Liver (tissue), 9 donors: ENCODE data around the gene DCX. TPM values are rescaled to one million over a fixed set of nuclear protein-coding genes. Genes with fewer than 3 reads are reported as not detected.

ENCODE experiments used
- DNase-seq: peaks from one replicate; pipeline ENCODE4 v3.0.0-alpha.2; 2017; ENCODE audit warnings: low spot score
- H3K27ac ChIP-seq, 2 donors: one replicate each; pipeline ENCODE4 v1.7.0; 2013; ENCODE audit warnings: inconsistent platforms in 2 of 2, low read length in 2 of 2, control low read depth in 1 of 2, low read depth in 1 of 2, mild to moderate bottlenecking in 1 of 2
- H3K27me3 ChIP-seq, 4 donors: one replicate each; pipeline versions ENCODE4 v1.6.1 to v1.7.0; 2013; ENCODE audit warnings: low read length in 3 of 4, inconsistent platforms in 1 of 4, mild to moderate bottlenecking in 1 of 4, moderate library complexity in 1 of 4; ENCODE audit not compliant: control insufficient read depth in 4 of 4, insufficient read depth in 4 of 4
- H3K36me3 ChIP-seq, 4 donors: one replicate each; pipeline versions ENCODE4 v1.6.1 to v1.7.0; 2013; ENCODE audit warnings: low read length in 3 of 4, mild to moderate bottlenecking in 3 of 4, low read depth in 1 of 4, moderate library complexity in 1 of 4; ENCODE audit not compliant: control insufficient read depth in 4 of 4, insufficient read depth in 3 of 4
- H3K4me1 ChIP-seq, 4 donors: one replicate each; pipeline versions ENCODE4 v1.6.1 to v1.7.0; 2013; ENCODE audit warnings: low read length in 3 of 4, mild to moderate bottlenecking in 3 of 4, moderate library complexity in 1 of 4; ENCODE audit not compliant: control insufficient read depth in 4 of 4, insufficient read depth in 4 of 4
- H3K4me3 ChIP-seq, 3 donors: one replicate each; pipeline versions ENCODE4 v1.6.1 to v1.7.0; 2013; ENCODE audit warnings: low read length in 3 of 3, control low read depth in 1 of 3, low read depth in 1 of 3, mild to moderate bottlenecking in 1 of 3
- H3K9ac ChIP-seq, 2 donors: one replicate each; pipeline ENCODE4 v1.7.0; 2013; ENCODE audit warnings: low read length in 2 of 2, mild to moderate bottlenecking in 2 of 2, moderate library complexity in 2 of 2, control low read depth in 1 of 2, low read depth in 1 of 2
- H3K9me3 ChIP-seq, 4 donors: one replicate each; pipeline versions ENCODE4 v1.6.1 to v1.7.0; 2013; ENCODE audit warnings: low read length in 3 of 4; ENCODE audit not compliant: control insufficient read depth in 4 of 4
- EGR1 ChIP-seq, 2 donors: IDR thresholded peaks; 2 replicates each; pipeline ENCODE4 v1.6.1; 2016 to 2018; ENCODE audit warnings: antibody characterized with exemption in 2 of 2, low read depth in 2 of 2
- FOXA1 ChIP-seq: IDR thresholded peaks from 2 replicates; pipeline ENCODE4 v1.6.1; 2016; ENCODE audit warnings: antibody characterized with exemption
- FOXA2 ChIP-seq: IDR thresholded peaks from 2 replicates; pipeline ENCODE4 v1.6.1; 2016; ENCODE audit warnings: antibody characterized with exemption
- GABPA ChIP-seq, 2 donors: IDR thresholded peaks in 1 of 2; conservative IDR thresholded peaks in 1 of 2; 2 replicates each; pipeline ENCODE4 v1.6.1; 2016; ENCODE audit warnings: antibody characterized with exemption in 2 of 2, mild to moderate bottlenecking in 1 of 2, moderate library complexity in 1 of 2
- HNF4A ChIP-seq, 2 donors: conservative IDR thresholded peaks; 2 replicates each; pipeline ENCODE4 v1.6.1; 2016; ENCODE audit warnings: antibody characterized with exemption in 2 of 2, mild to moderate bottlenecking in 2 of 2
- HNF4G ChIP-seq: IDR thresholded peaks from 2 replicates; pipeline ENCODE4 v1.6.1; 2016; ENCODE audit warnings: antibody characterized with exemption
- JUND ChIP-seq, 2 donors: IDR thresholded peaks; 2 replicates each; pipeline ENCODE4 v1.6.1; 2016; ENCODE audit warnings: antibody characterized with exemption in 2 of 2
- NR2F2 ChIP-seq: IDR thresholded peaks from 2 replicates; pipeline ENCODE4 v1.6.1; 2016; ENCODE audit warnings: antibody characterized with exemption
- RAD21 ChIP-seq, 2 donors: IDR thresholded peaks; 2 replicates each; pipeline ENCODE4 v1.6.1; 2016; ENCODE audit warnings: antibody characterized with exemption in 2 of 2, mild to moderate bottlenecking in 2 of 2
- RXRA ChIP-seq, 2 donors: IDR thresholded peaks; 2 replicates each; pipeline ENCODE4 v1.6.1; 2017 to 2018; ENCODE audit warnings: antibody characterized with exemption in 2 of 2, mild to moderate bottlenecking in 1 of 2
- SP1 ChIP-seq: IDR thresholded peaks from 2 replicates; pipeline ENCODE4 v1.6.1; 2018; ENCODE audit warnings: antibody characterized with exemption, mild to moderate bottlenecking
- TAF1 ChIP-seq: conservative IDR thresholded peaks from 2 replicates; pipeline ENCODE4 v1.6.1; 2016; ENCODE audit warnings: antibody characterized with exemption, mild to moderate bottlenecking
- YY1 ChIP-seq: IDR thresholded peaks from 2 replicates; pipeline ENCODE4 v1.6.1; 2016; ENCODE audit warnings: antibody characterized with exemption, mild to moderate bottlenecking
- WGBS: extraction: QIAGEN DNeasy Blood & Tissue Kit; methylation state at CpG from one replicate; pipeline ENCODE4 v1.1.7; 2013; 5-methylcytosine and 5-hydroxymethylcytosine counted together
- polyA plus RNA-seq, 2 donors: library from polyadenylated mRNA; stranded (reverse) in 1 of 2; unstranded in 1 of 2; fragments of 200-250 nt in 1 of 2; fragments of >200 nt in 1 of 2; fragmentation: Nextera tagmentation in 1 of 2; extraction: Ambion mirVana in 1 of 2; gene quantifications; one replicate each; pipeline versions ENCODE4 v1.2.1 to v1.2.3, GENCODE V29; 2013 to 2015
- total RNA-seq, 2 donors: library from RNA; depleted of rRNA; stranded (reverse); fragments of >200 nt; gene quantifications; one replicate each; pipeline ENCODE4 v1.2.3, GENCODE V29; 2014
- TF ChIP-seq, protein P1 (sequence below): fragments of 150-350 bp; IDR thresholded peaks from 2 replicates; pipeline ENCODE4 v1.5.1; 2017; ENCODE audit warnings: improper control_type of control experiment, low read depth, low read length; ENCODE audit not compliant: missing input control
- TF ChIP-seq, protein P2 (sequence below): IDR thresholded peaks from 2 replicates; pipeline ENCODE4 v1.6.1; 2016; ENCODE audit warnings: antibody characterized with exemption
- TF ChIP-seq, protein P3 (sequence below): IDR thresholded peaks from 2 replicates; pipeline ENCODE4 v1.6.1; 2016; ENCODE audit warnings: antibody characterized with exemption
- TF ChIP-seq, protein P4 (sequence below): IDR thresholded peaks from 2 replicates; pipeline ENCODE4 v1.6.1; 2016; ENCODE audit warnings: antibody characterized with exemption
- TF ChIP-seq, protein P5 (sequence below): IDR thresholded peaks from 2 replicates; pipeline ENCODE4 v1.6.1; 2016; ENCODE audit warnings: antibody characterized with exemption, mild to moderate bottlenecking
- donor health status: healthy.
- donor health status: healthy.
- donor health status: healthy.
- donor health status: healthy.
- donor health status: healthy.

DCX gene
- total and polyA plus RNA-seq, 4 donors, result 0.01 TPM; not detected in 3

DNA sequence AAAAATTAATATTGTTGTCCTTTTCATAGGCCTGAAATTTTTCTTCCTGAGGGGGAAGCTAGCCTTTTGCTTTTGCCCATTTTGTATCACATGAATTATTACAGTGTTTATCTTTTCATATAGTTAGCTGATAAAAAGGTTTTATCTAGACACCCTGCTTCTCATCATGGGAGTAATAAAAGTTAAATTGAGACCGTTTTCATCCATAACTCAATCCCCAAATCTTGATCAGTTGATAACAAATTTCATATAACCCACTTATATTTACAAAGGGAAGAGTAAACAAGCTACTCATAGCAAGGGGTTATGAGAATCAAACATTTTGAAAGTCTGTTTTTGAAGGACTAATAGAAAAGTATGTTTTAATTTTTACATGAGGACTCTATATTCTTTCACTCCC is 23.5 kb upstream of the DCX start:
- Histone ChIP-seq H3K9ac (no peak overlapping the region), H3K27me3 (no peaks in the 10 kb centered on the region), H3K9me3 (no peaks in the 10 kb centered on the region), H3K36me3 (no peaks in the 10 kb centered on the region), H3K4me1 (no peaks in the 10 kb centered on the region), H3K27ac (no peak overlapping the region), H3K4me3 (no peak overlapping the region)
- no peak for TF ChIP-seq EGR1 (IDR thresholded peaks at IDR 0.05; ENCODE audit: low read depth in 2 of 2)
- TF ChIP-seq, protein P1, sequence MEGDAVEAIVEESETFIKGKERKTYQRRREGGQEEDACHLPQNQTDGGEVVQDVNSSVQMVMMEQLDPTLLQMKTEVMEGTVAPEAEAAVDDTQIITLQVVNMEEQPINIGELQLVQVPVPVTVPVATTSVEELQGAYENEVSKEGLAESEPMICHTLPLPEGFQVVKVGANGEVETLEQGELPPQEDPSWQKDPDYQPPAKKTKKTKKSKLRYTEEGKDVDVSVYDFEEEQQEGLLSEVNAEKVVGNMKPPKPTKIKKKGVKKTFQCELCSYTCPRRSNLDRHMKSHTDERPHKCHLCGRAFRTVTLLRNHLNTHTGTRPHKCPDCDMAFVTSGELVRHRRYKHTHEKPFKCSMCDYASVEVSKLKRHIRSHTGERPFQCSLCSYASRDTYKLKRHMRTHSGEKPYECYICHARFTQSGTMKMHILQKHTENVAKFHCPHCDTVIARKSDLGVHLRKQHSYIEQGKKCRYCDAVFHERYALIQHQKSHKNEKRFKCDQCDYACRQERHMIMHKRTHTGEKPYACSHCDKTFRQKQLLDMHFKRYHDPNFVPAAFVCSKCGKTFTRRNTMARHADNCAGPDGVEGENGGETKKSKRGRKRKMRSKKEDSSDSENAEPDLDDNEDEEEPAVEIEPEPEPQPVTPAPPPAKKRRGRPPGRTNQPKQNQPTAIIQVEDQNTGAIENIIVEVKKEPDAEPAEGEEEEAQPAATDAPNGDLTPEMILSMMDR, result no peak
- TF ChIP-seq TAF1, result no peak
- TF ChIP-seq FOXA1, result no peak
- TF ChIP-seq, protein P2, sequence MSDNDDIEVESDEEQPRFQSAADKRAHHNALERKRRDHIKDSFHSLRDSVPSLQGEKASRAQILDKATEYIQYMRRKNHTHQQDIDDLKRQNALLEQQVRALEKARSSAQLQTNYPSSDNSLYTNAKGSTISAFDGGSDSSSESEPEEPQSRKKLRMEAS, result no peak
- no peak for TF ChIP-seq SP1
- no peak for TF ChIP-seq RXRA (IDR thresholded peaks at IDR 0.05)
- no peak for TF ChIP-seq RAD21 (IDR thresholded peaks at IDR 0.05)
- no peak for TF ChIP-seq NR2F2
- TF ChIP-seq FOXA2, result no peak
- TF ChIP-seq, protein P3, sequence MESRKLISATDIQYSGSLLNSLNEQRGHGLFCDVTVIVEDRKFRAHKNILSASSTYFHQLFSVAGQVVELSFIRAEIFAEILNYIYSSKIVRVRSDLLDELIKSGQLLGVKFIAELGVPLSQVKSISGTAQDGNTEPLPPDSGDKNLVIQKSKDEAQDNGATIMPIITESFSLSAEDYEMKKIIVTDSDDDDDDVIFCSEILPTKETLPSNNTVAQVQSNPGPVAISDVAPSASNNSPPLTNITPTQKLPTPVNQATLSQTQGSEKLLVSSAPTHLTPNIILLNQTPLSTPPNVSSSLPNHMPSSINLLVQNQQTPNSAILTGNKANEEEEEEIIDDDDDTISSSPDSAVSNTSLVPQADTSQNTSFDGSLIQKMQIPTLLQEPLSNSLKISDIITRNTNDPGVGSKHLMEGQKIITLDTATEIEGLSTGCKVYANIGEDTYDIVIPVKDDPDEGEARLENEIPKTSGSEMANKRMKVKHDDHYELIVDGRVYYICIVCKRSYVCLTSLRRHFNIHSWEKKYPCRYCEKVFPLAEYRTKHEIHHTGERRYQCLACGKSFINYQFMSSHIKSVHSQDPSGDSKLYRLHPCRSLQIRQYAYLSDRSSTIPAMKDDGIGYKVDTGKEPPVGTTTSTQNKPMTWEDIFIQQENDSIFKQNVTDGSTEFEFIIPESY, result no peak
- TF ChIP-seq YY1, result no peak
- no peak for TF ChIP-seq HNF4G
- TF ChIP-seq, protein P4, sequence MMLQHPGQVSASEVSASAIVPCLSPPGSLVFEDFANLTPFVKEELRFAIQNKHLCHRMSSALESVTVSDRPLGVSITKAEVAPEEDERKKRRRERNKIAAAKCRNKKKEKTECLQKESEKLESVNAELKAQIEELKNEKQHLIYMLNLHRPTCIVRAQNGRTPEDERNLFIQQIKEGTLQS, result no peak
- TF ChIP-seq GABPA (IDR thresholded peaks at IDR 0.05 in 1 of 2, conservative IDR thresholded peaks at IDR 0.05 in 1 of 2), result no peak
- no peak for TF ChIP-seq JUND (IDR thresholded peaks at IDR 0.05)
- TF ChIP-seq, protein P5, sequence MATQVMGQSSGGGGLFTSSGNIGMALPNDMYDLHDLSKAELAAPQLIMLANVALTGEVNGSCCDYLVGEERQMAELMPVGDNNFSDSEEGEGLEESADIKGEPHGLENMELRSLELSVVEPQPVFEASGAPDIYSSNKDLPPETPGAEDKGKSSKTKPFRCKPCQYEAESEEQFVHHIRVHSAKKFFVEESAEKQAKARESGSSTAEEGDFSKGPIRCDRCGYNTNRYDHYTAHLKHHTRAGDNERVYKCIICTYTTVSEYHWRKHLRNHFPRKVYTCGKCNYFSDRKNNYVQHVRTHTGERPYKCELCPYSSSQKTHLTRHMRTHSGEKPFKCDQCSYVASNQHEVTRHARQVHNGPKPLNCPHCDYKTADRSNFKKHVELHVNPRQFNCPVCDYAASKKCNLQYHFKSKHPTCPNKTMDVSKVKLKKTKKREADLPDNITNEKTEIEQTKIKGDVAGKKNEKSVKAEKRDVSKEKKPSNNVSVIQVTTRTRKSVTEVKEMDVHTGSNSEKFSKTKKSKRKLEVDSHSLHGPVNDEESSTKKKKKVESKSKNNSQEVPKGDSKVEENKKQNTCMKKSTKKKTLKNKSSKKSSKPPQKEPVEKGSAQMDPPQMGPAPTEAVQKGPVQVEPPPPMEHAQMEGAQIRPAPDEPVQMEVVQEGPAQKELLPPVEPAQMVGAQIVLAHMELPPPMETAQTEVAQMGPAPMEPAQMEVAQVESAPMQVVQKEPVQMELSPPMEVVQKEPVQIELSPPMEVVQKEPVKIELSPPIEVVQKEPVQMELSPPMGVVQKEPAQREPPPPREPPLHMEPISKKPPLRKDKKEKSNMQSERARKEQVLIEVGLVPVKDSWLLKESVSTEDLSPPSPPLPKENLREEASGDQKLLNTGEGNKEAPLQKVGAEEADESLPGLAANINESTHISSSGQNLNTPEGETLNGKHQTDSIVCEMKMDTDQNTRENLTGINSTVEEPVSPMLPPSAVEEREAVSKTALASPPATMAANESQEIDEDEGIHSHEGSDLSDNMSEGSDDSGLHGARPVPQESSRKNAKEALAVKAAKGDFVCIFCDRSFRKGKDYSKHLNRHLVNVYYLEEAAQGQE, result no peak
- no peak for TF ChIP-seq HNF4A (conservative IDR thresholded peaks at IDR 0.05)
- DNase-seq, result no peak
- 60% methylated on average over 1 of the region's 1 CpG for WGBS

DNA sequence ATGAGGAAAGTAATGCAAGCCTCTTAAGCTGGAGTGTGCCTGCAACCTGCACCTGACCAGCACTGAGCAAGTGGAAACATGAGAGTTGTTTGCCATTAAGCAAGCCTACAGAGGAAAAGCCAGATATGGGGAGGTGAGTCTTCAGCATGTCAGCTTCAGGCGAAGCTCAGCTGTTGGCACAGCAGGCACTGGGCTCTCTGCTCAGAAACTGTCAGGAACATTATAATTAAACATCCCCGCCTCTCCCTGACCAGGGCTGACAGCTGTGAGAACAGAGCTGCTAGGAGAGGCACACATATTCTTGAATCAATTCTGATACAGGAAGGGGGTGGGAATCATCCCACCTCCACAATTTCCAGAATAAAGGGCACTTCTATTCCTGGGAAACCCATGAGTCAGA is 19.0 kb upstream of the DCX start:
- H3K9ac ChIP-seq, result no peak overlapping the region
- TF ChIP-seq FOXA1 (no peak), RAD21 (IDR thresholded peaks at IDR 0.05) (no peak)
- H3K27ac ChIP-seq, result no peak overlapping the region
- no peaks in the 10 kb centered on the region for H3K9me3 ChIP-seq
- H3K27me3 ChIP-seq, result no peaks in the 10 kb centered on the region
- no peaks in the 10 kb centered on the region for H3K36me3 ChIP-seq
- no peak for DNase-seq
- WGBS, result 69% methylated on average over 2 of the region's 2 CpGs
- H3K4me3 ChIP-seq, result no peak overlapping the region
- no peaks in the 10 kb centered on the region for H3K4me1 ChIP-seq
